Caco-2 (cell line): Measurements from ENCODE around the gene LRRC30. TPM values are rescaled to one million over a fixed set of nuclear protein-coding genes. Genes with fewer than 3 reads are reported as not detected.

Experiments used
- BruUV-seq: library from RNA; stranded (reverse); fragments of 400-500 nt; replicated peaks from 2 replicates; lab custom pipeline; 2021; lab: Mats Ljungman, UMichigan
- CTCF ChIA-PET: fragments of 300-600 bp; sonication (Branson Sonifier 250); formaldehyde crosslinking; loops from one replicate; lab custom pipeline; 2022; ENCODE audit warnings: antibody characterized with exemption; lab: Charles Lee
- POLR2A ChIA-PET: fragments of 300-600 bp; sonication (Branson Sonifier 250); formaldehyde crosslinking; loops from one replicate; lab custom pipeline; 2022; ENCODE audit warnings: antibody characterized with exemption; lab: Charles Lee
- DNase-seq, 2 experiments: peaks; one replicate each; pipeline versions ENCODE4 v3.0.0 to v3.0.0-alpha.2; 2020 to 2022
- H3K27me3 ChIP-seq: replicated peaks from 2 replicates; pipeline ENCODE4 v1.6.0; 2011; ENCODE audit warnings: low read length; ENCODE audit not compliant: control insufficient read depth, insufficient read depth
- H3K36me3 ChIP-seq: 2 replicates; pipeline ENCODE4 v1.5.1; 2011; ENCODE audit warnings: low read length; ENCODE audit not compliant: control insufficient read depth, insufficient read depth
- H3K4me1 ChIP-seq: fragments of 250-450 bp; sonication (Bioruptor Pico); 2 replicates; pipeline ENCODE4 v1.5.1; 2020; ENCODE audit warnings: mild to moderate bottlenecking
- H3K4me3 ChIP-seq: 2 replicates; pipeline ENCODE4 v1.5.1; 2011; ENCODE audit warnings: low read depth, mild to moderate bottlenecking, control low read depth, low read length
- H3K9me3 ChIP-seq: fragments of 250-450 bp; sonication (Bioruptor Pico); 2 replicates; pipeline ENCODE4 v1.5.1; 2020; ENCODE audit warnings: mild to moderate bottlenecking, moderate library complexity
- H3K27ac Mint-ChIP-seq: one replicate; pipeline ENCODE4 v1.8.0; 2022; ENCODE audit warnings: mixed read lengths; ENCODE audit not compliant: unreplicated experiment
- H3K27me3 Mint-ChIP-seq: one replicate; pipeline ENCODE4 v1.8.0; 2022; ENCODE audit warnings: mixed read lengths; ENCODE audit not compliant: insufficient read depth, unreplicated experiment
- H3K36me3 Mint-ChIP-seq: one replicate; pipeline ENCODE4 v1.8.0; 2022; ENCODE audit warnings: mild to moderate bottlenecking, mixed read lengths; ENCODE audit not compliant: insufficient read depth, unreplicated experiment
- H3K4me1 Mint-ChIP-seq: one replicate; pipeline ENCODE4 v1.8.0; 2022; ENCODE audit warnings: low read depth, mixed read lengths; ENCODE audit not compliant: unreplicated experiment
- H3K4me3 Mint-ChIP-seq: one replicate; pipeline ENCODE4 v1.8.0; 2022; ENCODE audit warnings: mild to moderate bottlenecking, moderate library complexity, mixed read lengths; ENCODE audit not compliant: unreplicated experiment
- H3K9me3 Mint-ChIP-seq: one replicate; pipeline ENCODE4 v1.8.0; 2022; ENCODE audit warnings: mixed read lengths; ENCODE audit not compliant: unreplicated experiment
- CTCF ChIP-seq, 2 experiments: fragments of 200-600 bp in 1 of 2; IDR thresholded peaks; 1 replicate in 1 of 2; 2 replicates in 1 of 2; pipeline versions ENCODE4 v1.5.1 to v1.8.0; 2011 to 2022; ENCODE audit warnings: antibody characterized with exemption in 1 of 2, control low read depth in 1 of 2, inconsistent platforms in 1 of 2, low read depth in 1 of 2, low read length in 1 of 2, mild to moderate bottlenecking in 1 of 2, moderate library complexity in 1 of 2; ENCODE audit not compliant: insufficient read depth in 1 of 2, severe bottlenecking in 1 of 2, unreplicated experiment in 1 of 2
- intact Hi-C: fragments of 100-400 bp; cut with micrococcal nuclease; formaldehyde crosslinking; loops from one replicate; pipeline ENCODE4 v1.10.0; 2022; ENCODE audit not compliant: unreplicated experiment
- total RNA-seq: library from RNA; stranded (reverse); gene quantifications from 2 replicates; pipeline ENCODE4 v1.2.3, GENCODE V29; 2022

Gene LRRC30
- total RNA-seq, 1 experiment from 2014 or later, result not detected

DNA sequence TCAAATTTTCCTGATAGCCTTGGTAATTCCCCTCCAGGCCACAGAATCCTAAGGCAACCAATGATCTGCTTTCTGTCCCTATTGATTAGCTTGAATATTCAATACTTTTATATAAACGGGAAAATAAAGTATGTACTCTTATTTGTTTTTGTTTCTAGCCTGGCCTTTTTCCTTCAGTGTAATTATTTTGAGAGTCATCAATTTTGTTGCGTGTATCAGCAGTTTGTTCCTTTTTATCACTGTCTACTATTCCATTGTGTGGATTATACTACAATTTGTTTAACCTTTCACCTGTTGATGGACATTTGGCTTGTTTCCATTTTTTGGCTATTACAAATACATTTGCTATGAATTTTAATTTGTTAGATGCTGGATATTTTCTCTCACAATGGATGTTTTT is 39.2 kb upstream of the LRRC30 start:
- Mint-ChIP-seq H3K27me3 (no peaks in the 10 kb centered on the region), H3K27ac (no peak overlapping the region), H3K36me3 (no peaks in the 10 kb centered on the region), H3K4me3 (no peak overlapping the region), H3K4me1 (no peaks in the 10 kb centered on the region), H3K9me3 (no peaks in the 10 kb centered on the region)
- H3K27me3 ChIP-seq, result no peaks in the 10 kb centered on the region
- H3K4me1 ChIP-seq, result no peaks in the 10 kb centered on the region
- CTCF ChIA-PET, result interaction anchor here (1.1 kb wide), 1 partner anchor 15 kb away, joined by 4 read pairs; no protein-coding TSS in a partner anchor
- BruUV-seq, result no TSS peak
- POLR2A ChIA-PET, result no interaction called here
- intact Hi-C loops, result no loop called here
- TF ChIP-seq CTCF (IDR thresholded peaks at IDR 0.05; ENCODE audit: insufficient read depth in 1 of 2, low read depth in 1 of 2, low read length in 1 of 2, severe bottlenecking in 1 of 2, unreplicated experiment in 1 of 2), result no peak
- no peak overlapping the region for H3K4me3 ChIP-seq
- H3K36me3 ChIP-seq, result no peaks in the 10 kb centered on the region
- no peak for DNase-seq
- no peaks in the 10 kb centered on the region for H3K9me3 ChIP-seq

- Mint-ChIP-seq H3K27me3 (no peaks in the 10 kb centered on the region), H3K9me3 (no peaks in the 10 kb centered on the region), H3K36me3 (peaks cover 6% of the 10 kb centered on the region), H3K4me1 (no peaks in the 10 kb centered on the region), H3K4me3 (no peak overlapping the region), H3K27ac (no peak overlapping the region)
- Histone ChIP-seq H3K9me3 (no peaks in the 10 kb centered on the region), H3K36me3 (no peaks in the 10 kb centered on the region), H3K4me1 (no peaks in the 10 kb centered on the region), H3K27me3 (no peaks in the 10 kb centered on the region), H3K4me3 (no peak overlapping the region)
- intact Hi-C loops, result loop anchor here (5.0 kb wide), 1 partner anchor 273 kb away; no protein-coding TSS in a partner anchor
- CTCF ChIA-PET, result interaction anchor here (1.1 kb wide), 1 partner anchor 23 kb away, joined by 3 read pairs; no protein-coding TSS in a partner anchor
- no peak for TF ChIP-seq CTCF (IDR thresholded peaks at IDR 0.05; ENCODE audit: insufficient read depth in 1 of 2, low read depth in 1 of 2, low read length in 1 of 2, severe bottlenecking in 1 of 2, unreplicated experiment in 1 of 2)
- BruUV-seq, result no TSS peak
- no peak for DNase-seq
- POLR2A ChIA-PET, result no interaction called here
These were observed 35.6 kb upstream of the LRRC30 start for GRCh38 chr18:7195266-7195665.

DNA sequence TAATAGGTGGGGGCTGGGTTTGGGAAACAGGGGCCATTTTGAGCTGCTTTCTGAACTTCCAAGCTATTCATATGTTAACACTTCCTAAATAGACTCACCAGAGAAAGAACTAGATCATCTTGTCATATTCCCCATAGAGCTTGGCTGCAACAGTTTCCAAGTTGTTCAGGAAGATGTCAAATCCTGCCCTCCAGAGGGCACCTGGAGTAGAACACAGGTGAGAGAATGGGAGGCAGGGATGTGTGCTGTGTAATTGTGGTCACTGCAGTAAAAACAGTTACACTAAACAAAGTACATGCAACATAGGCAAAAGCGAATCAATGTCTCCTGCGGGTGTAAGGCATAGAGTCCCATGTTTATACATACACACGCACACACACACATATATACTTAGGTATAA is 34.5 kb upstream of the LRRC30 start:
- Histone ChIP-seq H3K4me3 (no peak overlapping the region), H3K4me1 (peaks cover 5% of the 10 kb centered on the region; the same call in 1 of the 2 replicates), H3K27me3 (no peaks in the 10 kb centered on the region), H3K9me3 (no peaks in the 10 kb centered on the region), H3K36me3 (no peaks in the 10 kb centered on the region)
- DNase-seq, result peak in 1 of 2 experiments; percentile 41
- ChIA-PET POLR2A (no interaction called here), CTCF (interaction anchor here (0.7 to 1.1 kb wide), 4 partner anchors 19 to 162 kb away, joined by 3 to 6 read pairs (median 3); no protein-coding TSS in a partner anchor)
- H3K4me3 Mint-ChIP-seq, result no peak overlapping the region
- peaks cover 6% of the 10 kb centered on the region for H3K36me3 Mint-ChIP-seq
- H3K4me1 Mint-ChIP-seq, result no peaks in the 10 kb centered on the region
- H3K9me3 Mint-ChIP-seq, result no peaks in the 10 kb centered on the region
- intact Hi-C loops, result loop anchor here (5.0 kb wide), 1 partner anchor 274 kb away; no protein-coding TSS in a partner anchor
- peak; percentile 31 to 48 for TF ChIP-seq CTCF (IDR thresholded peaks at IDR 0.05; ENCODE audit: insufficient read depth in 1 of 2, low read depth in 1 of 2, low read length in 1 of 2, severe bottlenecking in 1 of 2, unreplicated experiment in 1 of 2)
- no peak overlapping the region for H3K27ac Mint-ChIP-seq
- BruUV-seq, result no TSS peak
- H3K27me3 Mint-ChIP-seq, result no peaks in the 10 kb centered on the region
